Lower lobe of right lung (tissue), 2 donors: ENCODE data around the gene SLC25A43. TPM values are rescaled to one million over a fixed set of nuclear protein-coding genes. Genes with fewer than 3 reads are reported as not detected.

Experiments
- ATAC-seq, 2 donors: fragments of 200-7000 bp; cut with Tn5 transposase; one replicate each; pipeline ENCODE4 v1.9.1; 2020 to 2022; ENCODE audit warnings: mild to moderate bottlenecking in 2 of 2, moderate library complexity in 2 of 2
- DNase-seq: peaks from one replicate; pipeline ENCODE4 v3.0.0-alpha.2; 2020
- H3K27ac ChIP-seq: fragments of 200-600 bp; one replicate; pipeline ENCODE4 v1.8.0; 2022
- H3K27me3 ChIP-seq: fragments of 200-600 bp; one replicate; pipeline ENCODE4 v1.8.0; 2022; ENCODE audit warnings: low read depth
- H3K36me3 ChIP-seq: fragments of 200-600 bp; one replicate; pipeline ENCODE4 v1.8.0; 2022; ENCODE audit warnings: mild to moderate bottlenecking
- H3K4me1 ChIP-seq: fragments of 200-600 bp; one replicate; pipeline ENCODE4 v1.8.0; 2022
- H3K4me3 ChIP-seq: fragments of 200-600 bp; one replicate; pipeline ENCODE4 v1.8.0; 2022; ENCODE audit warnings: mild to moderate bottlenecking
- H3K9me3 ChIP-seq: fragments of 200-600 bp; one replicate; pipeline ENCODE4 v1.8.0; 2022
- CTCF ChIP-seq: fragments of 200-600 bp; IDR thresholded peaks from one replicate; pipeline ENCODE4 v1.8.0; 2022; ENCODE audit warnings: antibody characterized with exemption, mild to moderate bottlenecking
- intact Hi-C: fragments of 100-400 bp; cut with DNase I; formaldehyde crosslinking; loops from one replicate; pipeline ENCODE4 v1.11.0; 2022
- total RNA-seq: library from RNA; stranded (reverse); fragmentation: NEBNext Ultra II Directional; extraction: Animal tissue kit (Norgen Biotek cat#: 25700); gene quantifications from one replicate; pipeline ENCODE4 v1.2.1, GENCODE V29; 2021
- donor health status: DM: no; HTN: yes; CAD: no; lungs with severe emphysema.

Gene SLC25A43
- total RNA-seq, 1 donor from 2014 or later, result 14.9 TPM

DNA sequence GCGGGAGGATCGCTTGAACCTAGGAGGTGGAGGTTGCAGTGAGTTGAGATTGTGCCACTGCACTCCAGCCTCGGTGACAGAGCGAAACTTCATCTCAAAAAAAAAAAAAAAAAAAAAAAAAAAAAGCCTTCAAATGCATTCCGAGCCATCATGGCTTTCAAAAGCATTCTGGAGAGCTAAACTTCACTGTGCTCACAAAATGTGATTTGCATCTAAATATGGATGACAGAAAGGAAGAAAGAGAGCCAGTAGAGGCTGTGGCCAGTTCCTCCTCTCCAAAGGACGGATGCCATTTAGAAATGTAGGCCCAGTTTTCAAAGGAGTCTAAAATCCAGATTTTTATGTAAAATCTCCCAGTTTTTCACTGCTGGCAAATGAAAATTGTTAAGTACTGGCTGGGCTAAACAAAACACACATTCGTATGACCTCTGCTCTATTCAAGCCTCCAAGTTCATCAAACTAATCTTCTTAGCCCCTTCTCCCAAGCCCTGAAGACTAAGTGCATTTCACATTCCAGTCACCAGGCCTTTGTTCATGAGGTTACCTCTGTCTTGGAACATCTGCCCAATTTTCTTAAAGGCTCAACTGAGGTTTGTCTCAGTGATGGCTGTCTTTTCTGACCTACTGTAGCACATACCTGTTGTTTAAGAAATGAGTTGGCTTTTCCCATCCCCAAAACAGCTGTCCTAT is 22.0 kb downstream of the SLC25A43 start:
- Histone ChIP-seq H3K36me3 (no peaks in the 10 kb centered on the region), H3K4me3 (no peak overlapping the region), H3K4me1 (no peaks in the 10 kb centered on the region), H3K9me3 (no peaks in the 10 kb centered on the region), H3K27me3 (no peaks in the 10 kb centered on the region), H3K27ac (no peak overlapping the region)
- ATAC-seq (no peak), DNase-seq (no peak)
- intact Hi-C loops, result no loop called here
- no peak for TF ChIP-seq CTCF

DNA sequence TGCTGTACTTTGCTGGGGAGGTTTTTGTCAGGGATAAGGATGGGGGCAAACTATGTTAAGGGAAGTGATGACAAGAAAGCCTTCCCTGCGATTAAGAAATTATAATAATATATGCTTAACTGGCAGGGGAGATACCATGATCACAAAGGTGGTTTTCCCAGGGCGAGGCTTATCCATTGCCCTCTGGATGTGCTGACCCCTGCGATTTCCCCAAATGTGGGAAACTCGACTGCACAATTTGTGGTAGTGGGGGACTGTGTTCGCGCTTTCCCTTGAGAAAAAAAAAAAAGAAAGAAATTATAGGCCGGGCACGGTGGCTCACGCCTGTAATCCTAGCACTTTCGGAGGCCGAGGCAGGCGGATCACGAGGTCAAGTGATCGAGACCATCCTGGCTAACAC is 24.5 kb downstream of the SLC25A43 start:
- TF ChIP-seq CTCF, result no peak
- Histone ChIP-seq H3K4me1 (no peaks in the 10 kb centered on the region), H3K36me3 (peaks cover 3% of the 10 kb centered on the region), H3K4me3 (no peak overlapping the region), H3K27me3 (no peaks in the 10 kb centered on the region), H3K27ac (no peak overlapping the region), H3K9me3 (no peaks in the 10 kb centered on the region)
- DNase-seq (no peak), ATAC-seq (no peak)
- intact Hi-C loops, result no loop called here

- DNase-seq (no peak), ATAC-seq (no peak)
- Histone ChIP-seq H3K27ac (no peak overlapping the region), H3K4me1 (no peaks in the 10 kb centered on the region), H3K27me3 (no peaks in the 10 kb centered on the region), H3K36me3 (peaks cover 3% of the 10 kb centered on the region), H3K4me3 (no peak overlapping the region), H3K9me3 (no peaks in the 10 kb centered on the region)
- no peak for TF ChIP-seq CTCF
- intact Hi-C loops, result no loop called here
Observed at GRCh38 chrX:119424999-119425398, 25.9 kb downstream of the SLC25A43 start.

DNA sequence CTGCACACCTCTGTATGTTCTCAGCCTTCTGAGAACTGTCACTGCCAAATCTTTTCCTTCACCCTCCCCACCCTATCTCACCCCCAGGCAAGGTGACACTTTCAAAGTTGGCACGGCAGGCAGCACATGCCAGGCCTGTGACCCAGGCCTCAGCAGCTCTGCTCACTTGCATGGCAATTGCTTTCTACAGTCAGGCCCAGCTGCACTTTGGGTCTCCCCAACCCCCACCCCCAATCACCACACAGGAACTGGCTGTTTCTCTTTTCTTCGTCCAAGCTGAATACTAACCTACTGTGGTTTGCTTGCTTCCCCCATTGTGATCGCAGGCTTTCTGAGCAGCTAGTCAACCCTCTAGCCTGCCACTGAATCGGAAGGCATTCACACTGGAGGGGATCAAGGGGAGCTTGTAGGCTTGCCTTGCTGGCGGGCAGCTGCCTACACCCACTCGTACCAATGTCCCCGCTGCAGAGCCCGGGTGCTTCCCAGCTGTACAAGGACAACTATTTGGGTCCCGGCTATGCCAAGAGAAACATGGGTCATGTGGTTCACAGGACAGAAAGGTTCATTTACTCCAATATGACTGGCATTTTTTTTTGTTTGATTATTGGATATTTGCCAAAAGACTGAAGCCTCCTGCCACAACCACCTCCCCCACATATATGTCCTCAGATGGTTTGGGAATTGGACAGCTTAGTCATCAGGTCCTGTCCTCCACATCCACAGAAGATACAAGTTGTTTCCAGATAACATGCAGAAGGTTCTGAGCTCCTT is 28.1 kb downstream of the SLC25A43 start:
- Histone ChIP-seq H3K4me3 (no peak overlapping the region), H3K27ac (no peak overlapping the region), H3K4me1 (no peaks in the 10 kb centered on the region), H3K9me3 (no peaks in the 10 kb centered on the region), H3K36me3 (peaks cover 3% of the 10 kb centered on the region), H3K27me3 (no peaks in the 10 kb centered on the region)
- no peak for TF ChIP-seq CTCF
- no peak for ATAC-seq
- intact Hi-C loops, result no loop called here
- no peak for DNase-seq

DNA sequence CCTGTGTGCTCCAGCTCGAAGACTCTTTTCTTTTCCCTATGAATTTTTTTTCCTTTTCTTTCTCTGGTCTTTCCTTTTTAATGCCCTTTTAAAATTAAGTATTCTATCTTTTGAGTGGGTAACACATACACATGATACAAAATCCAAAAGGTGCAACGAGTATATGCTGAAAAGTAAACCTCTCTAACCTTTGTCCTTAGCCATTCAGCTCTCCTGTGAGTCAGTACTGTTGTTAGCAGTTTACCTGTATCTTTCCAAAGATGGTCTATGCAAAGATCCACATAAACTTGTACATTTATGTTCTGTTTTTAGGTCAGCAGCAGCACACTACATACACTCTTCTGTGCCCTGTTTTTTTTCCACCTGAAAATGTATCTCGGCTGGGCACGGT is 28.7 kb downstream of the SLC25A43 start:
- Histone ChIP-seq H3K4me3 (no peak overlapping the region), H3K27me3 (no peaks in the 10 kb centered on the region), H3K36me3 (peaks cover 3% of the 10 kb centered on the region), H3K27ac (no peak overlapping the region), H3K9me3 (no peaks in the 10 kb centered on the region), H3K4me1 (no peaks in the 10 kb centered on the region)
- no peak for TF ChIP-seq CTCF
- ATAC-seq (no peak), DNase-seq (no peak)
- intact Hi-C loops, result no loop called here
